K562 (cell line): ENCODE data around the gene LRRC70. TPM values are rescaled to one million over a fixed set of nuclear protein-coding genes. Genes with fewer than 3 reads are reported as not detected.

Experiments used
- DLX4 ChIP-seq: fragments of 250-450 bp; sonication (Bioruptor Pico); IDR thresholded peaks from 2 replicates; pipeline ENCODE4 v1.6.1; 2021; ENCODE audit warnings: mild to moderate bottlenecking
- EP400 ChIP-seq: fragments of 450-650 bp; IDR thresholded peaks from 2 replicates; pipeline ENCODE4 v1.6.1; 2017; ENCODE audit warnings: antibody characterized with exemption, mild to moderate bottlenecking, moderate library complexity
- HOMEZ ChIP-seq: fragments of 250-450 bp; sonication (Bioruptor Pico); IDR thresholded peaks from 2 replicates; pipeline ENCODE4 v1.4.0; 2020; ENCODE audit warnings: mild to moderate bottlenecking, moderate library complexity
- IRF2 ChIP-seq: sonication (generic); formaldehyde crosslinking; IDR thresholded peaks from 2 replicates; pipeline ENCODE4 v1.8.1; 2022; ENCODE audit warnings: mild to moderate bottlenecking, missing genetic modification reagents
- RBM25 ChIP-seq: fragments of 200-400 bp; formaldehyde crosslinking; IDR thresholded peaks from 2 replicates; pipeline ENCODE4 v1.6.1; 2018; ENCODE audit warnings: low read length, low read depth, moderate library complexity; ENCODE audit not compliant: severe bottlenecking
- SNAPC5 ChIP-seq: fragments of 250-450 bp; sonication (Bioruptor Pico); IDR thresholded peaks from 2 replicates; pipeline ENCODE4 v1.8.0; 2021; ENCODE audit warnings: moderate library complexity, mild to moderate bottlenecking, inconsistent platforms
- SOX6 ChIP-seq: fragments of 450-650 bp; IDR thresholded peaks from 2 replicates; pipeline ENCODE4 v1.6.1; 2014; ENCODE audit warnings: mild to moderate bottlenecking
- TBL1XR1 ChIP-seq, 2 experiments: IDR thresholded peaks; 2 replicates each; pipeline ENCODE4 v1.6.1; 2012; ENCODE audit warnings: improper control_type of control experiment in 2 of 2, low read length in 2 of 2, mild to moderate bottlenecking in 1 of 2
- TFAM ChIP-seq: fragments of 250-450 bp; sonication (Bioruptor Pico); conservative IDR thresholded peaks from 2 replicates; pipeline ENCODE4 v1.5.0; 2021; ENCODE audit warnings: mild to moderate bottlenecking, moderate library complexity
- ZBTB33 ChIP-seq: sonication (generic); formaldehyde crosslinking; IDR thresholded peaks from 2 replicates; pipeline ENCODE4 v1.8.1; 2023; ENCODE audit warnings: mild to moderate bottlenecking, missing genetic modification reagents
- ZNF24 ChIP-seq: fragments of 450-650 bp; IDR thresholded peaks from 2 replicates; pipeline ENCODE4 v1.6.1; 2016
- ZNF263 ChIP-seq: sonication (generic); formaldehyde crosslinking; IDR thresholded peaks from 2 replicates; pipeline ENCODE4 v1.8.0; 2022; ENCODE audit warnings: mild to moderate bottlenecking, missing genetic modification reagents, borderline replicate concordance
- ZNF318 ChIP-seq, 2 experiments: fragments of 450-650 bp; IDR thresholded peaks; 2 replicates each; pipeline ENCODE4 v1.6.1; 2016; ENCODE audit warnings: mild to moderate bottlenecking in 2 of 2, borderline replicate concordance in 1 of 2, low read depth in 1 of 2, moderate library complexity in 1 of 2
- ZNF785 ChIP-seq: fragments of 250-450 bp; sonication (Bioruptor Pico); IDR thresholded peaks from 2 replicates; pipeline ENCODE4 v1.4.0; 2020; ENCODE audit warnings: mild to moderate bottlenecking
- polyA plus RNA-seq, 8 experiments: library from polyadenylated mRNA; depleted of rRNA in 4 of 8; stranded (reverse) in 5 of 8; unstranded in 3 of 8; fragments of >200 nt; fragmentation: Nextera tagmentation in 2 of 8; fragmentation: Illumina TruSeq in 1 of 8; extraction: Ambion mirVana in 2 of 8; extraction: Trizol in 1 of 8; gene quantifications; 2 replicates each; pipeline versions ENCODE4 v1.2.1 to v1.2.3, GENCODE V29; 2011 to 2014; ENCODE audit warnings: inconsistent platforms in 1 of 8, missing spikeins in 1 of 8
- total RNA-seq, 7 experiments: library from RNA; depleted of rRNA in 6 of 7; stranded (reverse); fragments of >200 nt in 6 of 7; fragmentation: Illumina TruSeq in 2 of 7; extraction: Trizol in 2 of 7; gene quantifications; 2 replicates each; pipeline versions ENCODE4 v1.2.1 to v1.2.3, GENCODE V29; 2011 to 2021; ENCODE audit warnings: low replicate concordance in 1 of 7

Gene LRRC70
- total and polyA plus RNA-seq, 9 of the 15 experiments (the other 6 are each of a cell fraction or from before 2014, with no cell fraction given), result 0.21 to 2.1 (median 0.73) TPM

GRCh38 chr5:62538017-62538942, 40.3 kb upstream of the LRRC70 start (continued):
- TF ChIP-seq SNAPC5 (CRISPR knock-in tag), result no peak
- no peak for TF ChIP-seq TFAM
- 0 out of 2 replicates have a peak, but pooled peaks have one; percentile 32 for TF ChIP-seq SOX6
- TF ChIP-seq HOMEZ (CRISPR knock-in tag), result no peak
- TF ChIP-seq ZNF785 (CRISPR knock-in tag), result no peak
- no peak for TF ChIP-seq ZNF24
- no peak for TF ChIP-seq DLX4
- TF ChIP-seq IRF2 (CRISPR knock-in tag), result no peak
- no peak for TF ChIP-seq RBM25
- no peak for TF ChIP-seq ZNF263
- TF ChIP-seq EP400, result no peak
- peak in 1 of 2 experiments; percentile 77; a peak in 1 of 4 replicates for TF ChIP-seq TBL1XR1 (IDR thresholded peaks at IDR 0.05; ENCODE audit: low read length in 2 of 2)
- no peak for TF ChIP-seq ZBTB33 (CRISPR knock-in tag)
- TF ChIP-seq ZNF318 (IDR thresholded peaks at IDR 0.05; ENCODE audit: borderline replicate concordance in 1 of 2, low read depth in 1 of 2), result peak in 1 of 2 experiments; percentile 55; a peak in 1 of 4 replicates
